ENCODE measurements around the gene PLLP.
"Not testable (repeated sequence)": the region's sequence is repeated elsewhere in the genome, so short reads cannot be mapped to it uniquely, and the experiment has no call there.

PLLP gene

GRCh38 chr16:57303021-57303909 is 18.8 kb upstream of the PLLP start:
- DNase-seq (ENCODE audit: low read depth) = no peak

GRCh38 chr16:57301126-57301817 is 16.8 kb upstream of the PLLP start:
- no peak for DNase-seq (ENCODE audit: low read depth)

- DNase-seq (ENCODE audit: low read depth) = peak; percentile 97
Observed at GRCh38 chr16:57300387-57301125, 16.1 kb upstream of the PLLP start.

- DNase-seq (ENCODE audit: low read depth) = peak; percentile 62
Observed at GRCh38 chr16:57299719-57300386, 15.4 kb upstream of the PLLP start.

- no peak for DNase-seq (ENCODE audit: low read depth)
Observed at GRCh38 chr16:57299009-57299718, 14.7 kb upstream of the PLLP start.

- no peak for DNase-seq (ENCODE audit: low read depth)
Observed at GRCh38 chr16:57297856-57298255, 13.4 kb upstream of the PLLP start.

- no peak for DNase-seq (ENCODE audit: low read depth)
Observed at GRCh38 chr16:57289391-57290257, 5.2 kb upstream of the PLLP start.

- no peak for DNase-seq (ENCODE audit: low read depth)
Observed at GRCh38 chr16:57285379-57285778, 907 bp upstream of the PLLP start.

- DNase-seq (ENCODE audit: low read depth) = no peak
Observed at GRCh38 chr16:57284952-57285363, 486 bp upstream of the PLLP start.

- no peak for DNase-seq (ENCODE audit: low read depth)
Observed at GRCh38 chr16:57283959-57284208, 588 bp downstream of the PLLP start.

- no peak for DNase-seq (ENCODE audit: low read depth)
Observed at GRCh38 chr16:57283214-57283958, 1.1 kb downstream of the PLLP start.

GRCh38 chr16:57282510-57283213 is 1.8 kb downstream of the PLLP start:
- DNase-seq (ENCODE audit: low read depth) = no peak

- no peak for DNase-seq (ENCODE audit: low read depth)
Observed at GRCh38 chr16:57281791-57282190, 2.7 kb downstream of the PLLP start.

GRCh38 chr16:57279780-57280638 is 4.5 kb downstream of the PLLP start:
- no peak for DNase-seq (ENCODE audit: low read depth)

GRCh38 chr16:57278494-57278893 is 6.0 kb downstream of the PLLP start:
- DNase-seq (ENCODE audit: low read depth) = no peak

- no peak for DNase-seq (ENCODE audit: low read depth)
Observed at GRCh38 chr16:57277586-57277985, 6.9 kb downstream of the PLLP start.

- DNase-seq (ENCODE audit: low read depth) = no peak
Observed at GRCh38 chr16:57276596-57276995, 7.9 kb downstream of the PLLP start.

GRCh38 chr16:57275946-57276345 is 8.5 kb downstream of the PLLP start:
- DNase-seq (ENCODE audit: low read depth) = not testable (repeated sequence)

Measured in stimulated activated CD8-positive, alpha-beta memory T cell treated with anti-CD3 and anti-CD28 coated beads, Interleukin-15, amount 100 ng/mL, for 24 hours (primary cell).